ENCODE data around the gene RWDD4. TPM values are rescaled to one million over a fixed set of nuclear protein-coding genes. Genes with fewer than 3 reads are reported as not detected.
A peak's percentile ranks its signal among the peaks of the same experiment; 100 is the strongest.

RWDD4 gene
- 10 to 100 TPM; 27.8 to 36.9 (median 31.3) TPM for polyA plus RNA-seq (ENCODE audit: insufficient read depth in 1 of 5, insufficient read length in 5 of 5, low replicate concordance in 1 of 5)
- long read RNA-seq, donor 1, transcript RWDD4-202 (7 exons, 2,590 nt): major isoform, 8 of 17 reads
- long read RNA-seq, donor 1, partial matches to known transcripts: 9 of 17 reads
- long read RNA-seq, donor 1, other reads (novel, unspliced or antisense): 0 of 17 reads
- long read RNA-seq, donor 2, partial matches to known transcripts: 0 of 4 reads
- long read RNA-seq, donor 2, other reads (novel, unspliced or antisense): 0 of 4 reads
- long read RNA-seq, donor 3, transcript RWDD4-202 (7 exons, 2,590 nt): major isoform, 5 of 5 reads
- long read RNA-seq, donor 3, partial matches to known transcripts: 0 of 5 reads
- long read RNA-seq, donor 3, other reads (novel, unspliced or antisense): 0 of 5 reads
- long read RNA-seq, donor 4, partial matches to known transcripts: 0 of 2 reads
- long read RNA-seq, donor 4, other reads (novel, unspliced or antisense): 0 of 2 reads
- long read RNA-seq, donor 5, transcript RWDD4-202 (7 exons, 2,590 nt): major isoform, 10 of 19 reads
- long read RNA-seq, donor 5, partial matches to known transcripts: 9 of 19 reads
- long read RNA-seq, donor 5, other reads (novel, unspliced or antisense): 0 of 19 reads
- long read RNA-seq, donor 6, transcript RWDD4-202 (7 exons, 2,590 nt): major isoform, 11 of 11 reads
- long read RNA-seq, donor 6, partial matches to known transcripts: 0 of 11 reads
- long read RNA-seq, donor 6, other reads (novel, unspliced or antisense): 0 of 11 reads
- long read RNA-seq, donor 7, transcript RWDD4-202 (7 exons, 2,590 nt): major isoform, 8 of 8 reads
- long read RNA-seq, donor 7, partial matches to known transcripts: 0 of 8 reads
- long read RNA-seq, donor 7, other reads (novel, unspliced or antisense): 0 of 8 reads
- long read RNA-seq, donor 8, transcript RWDD4-202 (7 exons, 2,590 nt): major isoform, 6 of 6 reads
- long read RNA-seq, donor 8, partial matches to known transcripts: 0 of 6 reads
- long read RNA-seq, donor 8, other reads (novel, unspliced or antisense): 0 of 6 reads

DNA sequence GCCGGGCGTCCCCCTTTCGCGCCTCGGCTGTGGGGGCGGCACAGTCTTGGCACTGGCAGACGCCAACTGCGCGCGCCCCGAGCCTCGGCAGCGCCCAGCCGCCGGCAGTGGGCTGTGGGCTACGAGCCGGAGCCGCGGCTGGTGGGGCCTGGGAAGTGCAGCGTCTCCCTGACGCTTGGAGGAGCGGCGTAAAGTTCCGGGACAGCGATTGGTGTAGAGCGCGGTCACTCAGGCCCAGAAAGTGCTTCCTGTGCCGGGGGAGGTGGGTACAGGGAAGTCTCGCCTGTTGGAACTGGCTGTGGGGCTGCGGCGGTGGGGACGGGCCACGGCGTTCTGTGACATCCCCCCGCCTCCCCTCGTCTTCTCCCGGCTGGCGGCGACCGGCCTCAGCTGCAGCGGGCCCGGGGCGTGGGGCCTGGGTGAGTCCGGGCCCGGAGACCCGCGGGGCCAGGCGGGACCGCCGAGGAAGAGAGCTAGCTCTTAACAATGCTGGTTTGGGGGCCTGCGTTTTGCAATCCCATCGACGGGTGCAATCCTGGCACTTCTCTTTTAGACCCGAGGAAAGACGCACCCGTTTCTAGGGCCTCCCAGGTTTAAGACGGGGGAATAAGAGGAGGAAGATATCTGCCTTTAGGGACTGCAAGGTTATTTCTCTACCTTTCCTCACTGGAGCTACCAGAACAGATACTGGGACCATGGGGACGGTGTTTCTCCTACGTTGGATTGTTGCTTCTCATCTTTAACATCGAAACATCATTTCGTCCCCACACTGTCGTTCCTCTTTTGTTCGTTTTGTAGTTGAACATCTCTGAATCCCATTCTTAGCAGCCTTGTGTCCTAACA, at the start of gene RWDD4, which contains the start of gene TRAPPC11:
RWDD4 (minus strand) TSS at position 157 of the 843 bp plus-strand sequence. CDS start 233 bp downstream, outside the sequence.
TRAPPC11 (plus strand) TSS at position 265 of the 843 bp plus-strand sequence. CDS start 4,575 bp downstream, outside the sequence.
- peak; percentile 98 to 99 for DNase-seq

- no peak for DNase-seq
Measured at GRCh38 chr4:183702492-183702891, 43.5 kb upstream of the RWDD4 start.

- no peak for DNase-seq
Measured at GRCh38 chr4:183700407-183700806, 41.4 kb upstream of the RWDD4 start.

- DNase-seq: no peak
Measured at GRCh38 chr4:183698909-183699308, 39.9 kb upstream of the RWDD4 start.

DNA sequence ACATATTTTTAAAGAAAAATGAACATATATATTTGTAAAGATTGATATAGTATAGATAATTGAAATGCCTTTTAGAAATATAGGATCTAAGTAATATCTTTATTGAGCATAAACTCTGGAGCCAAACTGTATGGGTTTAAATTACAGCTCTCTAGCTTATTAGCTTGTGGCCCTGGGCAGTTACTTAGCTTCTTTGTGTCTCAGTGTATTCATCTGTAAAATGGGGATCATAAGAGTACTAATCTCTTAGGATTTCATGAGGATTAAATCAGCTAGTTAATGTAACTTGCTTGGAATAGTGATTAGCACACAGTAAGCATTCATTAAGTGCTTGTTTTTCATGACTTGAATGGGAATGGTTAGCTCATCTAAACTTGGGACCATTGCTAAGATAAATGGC, 32.9 kb upstream of the RWDD4 start:
- no peak for DNase-seq

- no peak for DNase-seq
Measured at GRCh38 chr4:183691006-183691405, 32.0 kb upstream of the RWDD4 start.

DNA sequence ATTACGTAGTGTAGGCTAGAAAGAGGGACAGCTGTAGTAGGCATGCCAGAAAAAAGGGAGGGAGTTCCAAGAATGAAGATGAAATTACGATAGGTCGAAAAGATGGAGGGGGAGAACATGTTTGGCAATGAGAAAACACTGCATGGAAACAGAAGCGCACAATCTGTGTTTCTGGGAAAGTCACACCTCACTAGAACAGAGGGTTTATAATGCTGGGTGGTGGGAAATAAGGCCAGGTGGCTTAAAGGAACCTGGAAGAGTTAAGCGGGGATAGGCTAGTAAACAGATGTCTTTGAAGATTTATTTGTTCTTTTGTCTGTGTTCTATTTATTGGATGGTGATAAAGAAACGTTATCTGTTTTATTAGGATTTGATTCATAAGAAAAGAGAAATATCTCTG, 29.2 kb upstream of the RWDD4 start:
- no peak for DNase-seq

GRCh38 chr4:183686461-183686860, 27.5 kb upstream of the RWDD4 start:
- DNase-seq: no peak

DNA sequence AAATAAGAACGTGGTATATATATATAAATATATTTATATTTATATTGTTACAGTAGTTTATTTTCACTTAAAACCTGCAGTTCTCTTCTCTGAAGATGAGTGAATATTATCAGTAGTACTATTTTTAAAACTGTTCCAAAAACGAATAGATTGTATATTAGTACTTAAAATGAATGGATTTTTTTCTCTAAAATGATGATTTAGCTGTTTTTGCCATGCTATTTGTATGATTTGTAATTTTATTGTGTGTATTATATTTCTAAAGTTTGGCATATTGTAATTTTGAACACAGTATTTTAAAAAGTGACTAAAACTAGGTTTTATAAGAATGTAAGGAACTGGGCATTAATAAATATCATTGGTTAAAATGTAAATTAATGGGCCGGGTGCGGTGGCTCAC, 22.1 kb upstream of the RWDD4 start:
- DNase-seq: no peak

DNA sequence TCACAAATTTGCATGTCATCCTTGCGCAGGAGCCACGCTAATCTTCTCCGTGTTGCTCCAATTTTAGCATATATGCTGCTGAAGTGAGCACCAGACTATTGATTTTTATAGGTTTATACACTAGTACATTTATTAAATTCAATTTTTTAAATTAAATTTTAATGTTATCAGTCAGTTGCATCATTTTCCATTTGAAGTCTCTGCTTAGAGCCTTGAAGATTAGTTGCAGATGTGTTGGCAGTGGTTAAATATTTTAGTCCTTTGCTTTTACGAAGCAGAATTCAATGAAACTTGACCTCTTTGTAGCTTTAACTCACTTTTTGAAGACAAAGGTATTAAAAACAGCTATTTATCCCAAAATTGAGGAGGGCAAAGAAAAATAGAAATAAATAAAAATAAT, 16.6 kb upstream of the RWDD4 start:
- DNase-seq: no peak

DNA sequence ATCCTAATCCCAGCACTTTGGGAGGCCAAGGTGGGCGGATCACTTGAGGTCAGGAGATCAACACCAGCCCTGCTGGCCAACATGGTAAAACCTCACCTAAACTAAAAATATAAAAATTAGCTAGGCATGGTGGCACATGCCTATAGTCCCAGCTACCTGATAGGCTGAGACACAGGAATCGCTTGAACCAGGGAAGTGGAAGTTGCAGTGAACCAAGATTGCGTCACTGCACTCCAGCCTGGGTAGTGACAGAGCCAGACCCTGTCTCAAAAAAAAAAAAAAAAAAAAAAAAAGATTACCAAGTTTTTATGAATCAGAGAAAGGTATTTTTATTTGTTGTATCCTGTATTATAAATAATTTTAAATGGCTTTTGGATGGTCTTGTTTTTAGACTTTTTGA, 15.2 kb upstream of the RWDD4 start:
- DNase-seq: no peak

DNA sequence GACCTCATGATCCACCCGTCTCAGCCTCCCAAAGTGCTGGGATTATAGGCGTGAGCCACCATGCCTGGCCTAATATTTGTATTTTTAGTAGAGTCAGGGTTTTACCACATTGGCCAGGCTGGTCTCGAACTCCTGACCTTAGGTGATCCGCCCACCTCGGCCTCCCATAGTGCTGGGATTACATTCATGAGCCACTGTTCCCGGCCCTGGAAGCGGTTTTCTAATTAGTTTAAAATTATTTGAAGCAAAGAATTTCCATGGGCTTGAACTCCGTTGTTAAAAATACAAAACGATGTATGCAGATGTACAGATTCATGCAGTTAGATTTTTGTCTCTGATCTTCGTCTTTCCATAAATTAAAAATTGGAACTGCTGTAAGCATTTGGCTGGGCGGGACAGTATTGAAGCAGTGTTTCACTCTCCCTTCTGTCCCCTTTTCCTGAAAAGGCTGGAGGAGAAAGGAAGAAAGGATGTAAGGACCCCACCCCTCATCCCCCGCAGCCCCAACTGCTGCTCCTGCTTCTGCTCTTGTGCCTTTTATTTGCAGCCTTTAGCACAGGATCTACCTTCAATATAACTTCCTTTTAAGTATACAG, 12.1 kb upstream of the RWDD4 start:
- DNase-seq: no peak

GRCh38 chr4:183670251-183670650, 11.3 kb upstream of the RWDD4 start:
- no peak for DNase-seq

- DNase-seq: no peak
Measured at GRCh38 chr4:183666088-183666487, 7.1 kb upstream of the RWDD4 start.

DNA sequence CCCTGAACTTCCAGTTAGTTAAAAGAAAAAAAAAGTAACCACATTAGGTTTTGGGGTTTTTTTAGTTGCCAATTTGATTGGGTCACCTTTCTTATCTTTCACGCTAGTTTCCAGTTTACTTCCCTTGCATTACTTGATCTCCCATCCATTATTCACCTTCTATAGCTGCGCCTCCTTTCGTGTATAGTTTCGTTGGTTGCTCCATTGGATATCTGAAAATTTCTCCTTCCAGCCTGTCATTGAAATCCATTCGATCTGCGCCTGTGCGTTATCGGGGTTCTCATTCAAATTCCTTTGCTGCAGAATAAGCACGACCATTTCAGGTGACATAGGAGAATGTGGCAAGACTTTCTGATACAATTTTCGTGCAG, 872 bp upstream of the RWDD4 start:
- DNase-seq: no peak

- peak in 1 of 2 donors; percentile 22 for DNase-seq
Measured at GRCh38 chr4:183658362-183659028, 490 bp downstream of the RWDD4 start.

DNA sequence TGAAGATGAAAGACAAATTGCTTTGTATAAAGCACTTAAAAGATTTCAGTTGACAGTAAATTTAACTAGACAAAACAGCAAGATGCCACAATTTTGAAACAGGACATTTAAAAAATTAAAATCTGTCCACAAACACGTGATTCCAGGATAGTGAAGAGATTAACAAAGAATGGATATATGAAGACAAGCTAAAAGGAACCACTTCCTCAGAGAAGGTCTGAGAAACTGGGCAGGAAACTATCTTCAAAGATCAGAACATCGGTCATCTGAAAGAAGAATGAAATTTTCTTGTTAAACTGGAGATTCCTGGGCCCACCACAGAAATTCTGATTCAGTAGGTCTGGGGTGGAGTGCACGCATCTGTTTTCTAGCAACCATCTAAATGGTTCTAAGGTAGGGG, 1.4 kb downstream of the RWDD4 start:
- no peak for DNase-seq

DNA sequence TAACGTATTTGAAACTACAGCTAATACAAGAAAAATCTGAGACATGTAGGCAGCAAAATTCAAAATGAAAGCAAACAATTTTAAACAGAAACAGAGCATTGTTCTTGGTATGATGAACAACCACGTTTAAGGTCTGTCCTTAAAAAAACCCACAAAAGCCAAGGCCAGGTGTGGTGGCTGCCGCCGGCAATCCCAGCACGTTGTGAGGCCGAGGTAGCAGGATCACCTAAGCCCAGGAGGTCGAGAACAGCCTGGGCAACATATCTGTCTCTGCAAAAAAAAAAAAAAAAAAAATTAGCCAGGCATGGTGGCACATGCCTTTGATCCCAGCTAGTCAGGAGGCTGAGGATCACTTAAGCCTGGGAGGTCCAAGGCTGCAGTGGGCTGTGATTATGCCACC, 13.7 kb downstream of the RWDD4 start:
- no peak for DNase-seq

- DNase-seq: no peak
Measured at GRCh38 chr4:183639291-183639690, 19.7 kb downstream of the RWDD4 start.

- DNase-seq: no peak
Measured at GRCh38 chr4:183638436-183638835, 20.5 kb downstream of the RWDD4 start.
